ENCODE measurements around the gene PTGIS.

Gene PTGIS

DNA sequence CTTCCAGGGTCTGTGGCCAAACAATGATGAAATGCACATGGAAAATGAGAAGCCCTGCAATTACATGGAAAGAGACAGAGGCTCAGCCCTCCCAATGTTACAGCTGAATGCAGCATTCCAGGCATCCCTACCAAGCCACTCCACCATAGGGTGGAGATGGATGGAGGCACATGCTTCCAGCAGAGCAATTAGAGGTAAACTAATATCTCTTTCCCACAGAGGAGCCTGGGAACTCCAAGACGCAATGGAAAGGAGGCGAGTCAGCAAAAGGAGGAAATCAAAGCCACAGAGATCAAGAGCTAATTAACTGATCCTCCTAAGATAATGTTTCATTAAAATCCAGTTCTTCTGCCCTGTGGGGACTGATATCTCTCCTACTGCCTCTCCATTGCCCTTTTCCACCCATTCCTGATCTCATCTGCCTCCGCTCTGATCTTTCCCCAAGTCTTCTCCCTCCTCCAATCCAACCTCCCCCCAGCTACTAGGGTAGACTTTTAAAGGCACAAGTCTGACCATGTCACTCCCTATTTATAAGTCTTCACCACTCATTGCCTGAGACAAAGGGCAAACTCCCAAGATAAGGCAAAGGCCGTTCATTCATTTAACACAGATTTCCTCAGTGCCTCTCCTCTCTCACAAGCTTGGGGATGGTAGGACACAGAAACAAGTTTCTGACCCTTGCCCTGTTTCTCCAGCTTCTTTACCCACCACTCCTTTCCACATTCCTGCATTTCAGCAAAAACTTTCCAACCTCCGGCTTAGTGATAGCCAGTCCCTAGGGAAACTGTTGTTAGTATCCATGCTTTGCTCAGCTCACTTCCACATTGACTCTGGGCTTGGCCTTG lies 71.2 kb downstream of the PTGIS start:
- DNase-seq (ENCODE audit: low read depth), result no peak

GRCh38 chr20:49496043-49496442 lies 71.9 kb downstream of the PTGIS start:
- no peak for DNase-seq (ENCODE audit: low read depth)

DNA sequence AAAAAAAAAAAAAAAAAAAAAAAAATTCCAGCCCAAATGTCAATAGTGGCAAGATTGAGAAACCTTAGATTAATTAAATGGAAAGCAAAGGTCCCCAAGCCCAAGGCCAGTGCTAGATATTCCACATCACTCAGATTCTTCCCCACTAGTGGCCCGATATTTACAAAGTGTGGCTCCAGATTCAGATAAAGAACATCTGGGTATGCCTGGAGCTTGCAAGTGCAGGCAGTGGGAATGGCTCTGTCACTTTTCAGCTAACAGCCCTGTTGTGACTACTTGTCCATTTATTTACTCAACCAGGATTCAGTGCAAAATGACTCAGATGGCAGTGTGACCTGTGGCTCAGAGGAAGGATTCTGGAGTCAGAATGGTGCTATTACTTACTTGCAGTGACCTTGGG lies 77.2 kb downstream of the PTGIS start:
- DNase-seq (ENCODE audit: low read depth), result no peak

DNA sequence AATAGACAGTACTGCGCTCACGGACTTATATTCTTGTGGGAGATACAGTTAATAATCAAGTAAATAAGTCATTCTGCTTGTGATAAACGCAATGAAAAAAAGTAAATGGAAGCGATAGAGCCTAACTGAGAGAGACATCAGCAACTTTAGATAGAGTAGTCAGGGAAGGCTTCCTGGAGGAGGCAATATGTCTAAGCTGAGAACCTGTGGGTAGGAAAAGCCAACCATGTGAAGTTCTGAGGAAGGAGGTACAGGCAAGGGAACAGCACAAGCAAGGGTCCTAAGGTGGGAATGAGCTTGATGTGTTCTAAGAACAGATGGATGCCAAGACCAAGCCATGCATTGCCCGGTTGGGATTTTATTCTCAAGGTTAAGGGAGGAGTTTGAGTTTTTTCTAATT lies 78.2 kb downstream of the PTGIS start:
- no peak for DNase-seq (ENCODE audit: low read depth)

- no peak for DNase-seq (ENCODE audit: low read depth)
Observed at GRCh38 chr20:49486064-49486463, 81.9 kb downstream of the PTGIS start.

- DNase-seq (ENCODE audit: low read depth), result no peak
Observed at GRCh38 chr20:49485563-49485962, 82.4 kb downstream of the PTGIS start.

- peak; percentile 58 for DNase-seq (ENCODE audit: low read depth)
Observed at GRCh38 chr20:49484180-49485140, 83.5 kb downstream of the PTGIS start.

GRCh38 chr20:49483696-49484123 lies 84.2 kb downstream of the PTGIS start:
- no peak for DNase-seq (ENCODE audit: low read depth)

DNA sequence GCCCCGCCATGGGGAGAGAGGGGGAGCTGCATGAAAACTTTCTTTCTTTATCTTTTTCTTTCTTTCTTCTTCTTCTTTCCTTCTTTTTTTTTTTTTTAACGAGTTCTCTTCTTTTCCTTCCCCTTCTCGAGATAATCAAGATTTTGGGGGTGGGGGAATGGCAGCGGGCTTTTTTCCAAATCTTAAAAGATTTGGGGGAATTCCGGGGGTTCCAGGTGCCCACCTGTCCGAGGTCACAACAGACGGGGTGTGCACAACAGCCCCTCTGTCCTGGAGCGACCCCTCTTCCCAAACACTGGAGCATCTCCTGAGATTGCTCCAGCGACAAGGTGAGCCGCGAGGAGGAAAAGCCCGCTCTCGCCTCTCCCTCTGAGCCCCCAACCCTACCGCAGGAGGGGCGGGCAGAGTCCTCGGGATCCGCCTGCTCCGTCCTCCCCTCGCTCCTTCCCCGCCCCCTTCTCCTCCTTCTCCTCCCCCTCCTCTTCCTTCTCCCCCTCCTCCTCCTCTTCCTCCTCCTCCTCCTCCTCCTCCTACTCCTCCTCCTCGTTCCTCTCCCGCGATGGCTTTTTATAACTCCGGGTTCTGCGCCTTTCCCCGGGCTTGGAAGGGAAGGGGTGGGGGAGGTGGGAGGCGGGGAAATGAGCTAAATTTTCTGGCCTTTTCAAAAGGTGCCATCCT lies 84.8 kb downstream of the PTGIS start:
- DNase-seq (ENCODE audit: low read depth), result no peak

- DNase-seq (ENCODE audit: low read depth), result peak; percentile 39
Observed at GRCh38 chr20:49482621-49483017, 85.3 kb downstream of the PTGIS start, which contains the start of gene KCNB1. Gene KCNB1 (minus strand): TSS chr20:49482668. CDS start chr20:49482480, 188 bp downstream.

GRCh38 chr20:49482173-49482572 lies 85.8 kb downstream of the PTGIS start:
- DNase-seq (ENCODE audit: low read depth), result no peak

GRCh38 chr20:49481116-49481515 lies 86.8 kb downstream of the PTGIS start:
- no peak for DNase-seq (ENCODE audit: low read depth)

- no peak for DNase-seq (ENCODE audit: low read depth)
Observed at GRCh38 chr20:49480236-49480635, 87.7 kb downstream of the PTGIS start.

DNA sequence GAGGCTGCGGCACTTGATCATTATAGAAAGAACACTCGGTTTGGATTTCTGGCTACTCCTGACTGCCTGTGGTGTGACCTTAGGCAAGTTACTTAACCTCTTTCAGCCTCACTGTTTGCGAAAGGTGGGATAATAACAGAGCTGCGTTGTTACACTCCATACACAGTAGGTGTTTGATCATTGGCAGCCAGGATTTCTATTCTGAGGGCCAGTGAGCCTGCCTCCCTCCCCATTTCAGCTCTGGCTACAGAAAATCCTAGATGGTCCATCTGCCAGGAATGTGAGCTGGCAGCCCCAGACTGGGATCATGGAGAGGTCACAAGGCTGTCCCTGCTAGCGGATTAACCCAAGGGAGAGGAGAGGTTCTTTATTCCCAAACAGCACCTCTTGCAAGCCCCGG lies 88.2 kb downstream of the PTGIS start:
- DNase-seq (ENCODE audit: low read depth), result no peak

- DNase-seq (ENCODE audit: low read depth), result no peak
Observed at GRCh38 chr20:49478754-49479689, 88.9 kb downstream of the PTGIS start.

- DNase-seq (ENCODE audit: low read depth), result no peak
Observed at GRCh38 chr20:49478266-49478665, 89.7 kb downstream of the PTGIS start.

DNA sequence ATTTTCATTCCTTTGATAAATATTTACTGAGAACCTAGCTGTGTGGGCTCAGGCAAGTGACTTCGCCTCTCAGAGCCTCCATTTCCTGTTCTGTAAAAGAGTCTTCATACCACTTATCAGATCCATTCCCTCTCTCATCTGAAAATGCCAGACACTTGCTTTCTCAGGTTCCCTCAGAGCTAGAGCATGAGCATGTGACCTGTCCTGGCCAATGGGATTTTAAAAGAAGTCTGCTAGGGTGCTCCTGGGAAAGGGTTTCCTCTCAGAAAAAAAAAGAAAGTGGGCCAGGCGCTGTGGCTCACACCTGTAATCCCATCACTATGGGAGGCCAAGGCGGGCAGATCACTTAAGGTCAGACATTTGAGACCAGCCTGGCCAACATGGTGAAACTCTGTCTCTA lies 90.7 kb downstream of the PTGIS start:
- no peak for DNase-seq (ENCODE audit: low read depth)

GRCh38 chr20:49476016-49476355 lies 92.0 kb downstream of the PTGIS start:
- DNase-seq (ENCODE audit: low read depth), result peak; percentile 63

- DNase-seq (ENCODE audit: low read depth), result no peak
Observed at GRCh38 chr20:49475292-49476015, 92.5 kb downstream of the PTGIS start.

GRCh38 chr20:49471397-49471796 lies 96.5 kb downstream of the PTGIS start:
- no peak for DNase-seq (ENCODE audit: low read depth)

DNA sequence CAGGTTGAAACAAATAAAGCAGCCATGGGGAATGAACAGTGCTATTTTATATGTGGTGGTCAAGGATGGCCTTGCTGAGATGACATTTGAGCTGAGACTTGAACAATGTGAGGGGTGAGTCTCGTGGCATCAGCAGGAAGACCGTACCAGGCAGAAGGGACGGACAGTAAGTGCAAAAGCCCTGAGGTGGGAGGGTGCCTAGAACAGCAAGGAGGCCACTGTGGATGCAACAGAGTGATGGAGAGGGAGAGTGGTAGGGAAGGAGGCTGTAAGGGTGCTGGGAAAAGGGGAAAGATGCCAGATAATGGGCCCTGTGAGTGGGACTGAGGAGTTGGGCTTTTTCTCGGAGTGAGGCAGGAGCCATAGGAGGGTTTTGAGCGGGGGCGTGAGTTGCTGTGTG lies 97.0 kb downstream of the PTGIS start:
- DNase-seq (ENCODE audit: low read depth), result no peak

Data from amniotic epithelial cell (primary cell).